ENCODE data around the gene EEFSEC.

DNA sequence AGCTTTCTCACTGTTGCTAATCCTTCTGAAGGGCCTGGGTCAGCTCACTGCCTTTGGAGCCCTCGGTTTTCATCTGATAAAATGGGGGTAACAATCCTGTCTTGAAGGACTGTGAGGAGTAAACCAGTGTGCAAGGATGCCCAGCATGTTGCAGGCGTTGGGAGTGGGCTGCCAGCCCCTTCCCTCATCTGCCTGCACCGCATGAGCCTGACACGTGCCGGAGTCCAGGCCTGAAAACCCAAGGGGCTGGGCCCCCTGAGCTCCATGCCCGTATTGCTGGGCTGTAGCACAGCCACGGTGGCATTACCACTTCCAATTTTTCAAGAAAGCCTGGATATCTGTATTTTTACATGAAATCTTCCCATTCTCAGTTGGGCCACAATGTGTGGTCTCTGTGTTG is 215.3 kb downstream of the EEFSEC start:
- no peak for TF ChIP-seq CTCF (IDR thresholded peaks at IDR 0.05; ENCODE audit: low read length)
- TF ChIP-seq EZH2 (optimal IDR thresholded peaks at IDR 0.05; ENCODE audit: low read depth, low read length) = no peak

Data from MM.1S (cell line).